ENCODE measurements around the gene G6PC3.
"Not testable (repeated sequence)": the region's sequence is repeated elsewhere in the genome, so short reads cannot be mapped to it uniquely, and the experiment has no call there.

The G6PC3 gene

GRCh38 chr17:44084921-44085320 is 14.4 kb downstream of the G6PC3 start:
- no peak for DNase-seq

- no peak for DNase-seq
These were observed 15.4 kb downstream of the G6PC3 start for GRCh38 chr17:44085908-44086307.

- DNase-seq, result no peak
These were observed 16.1 kb downstream of the G6PC3 start for GRCh38 chr17:44086364-44087311.

GRCh38 chr17:44087319-44087718 is 16.8 kb downstream of the G6PC3 start:
- no peak for DNase-seq

- no peak for DNase-seq
These were observed 17.7 kb downstream of the G6PC3 start for GRCh38 chr17:44088254-44088653.

GRCh38 chr17:44091200-44091997 is 20.9 kb downstream of the G6PC3 start:
- no peak for DNase-seq

- DNase-seq, result no peak
These were observed 21.5 kb downstream of the G6PC3 start for GRCh38 chr17:44092051-44092450.

GRCh38 chr17:44093231-44093900 is 22.8 kb downstream of the G6PC3 start:
- DNase-seq, result no peak

GRCh38 chr17:44094701-44095387 is 24.3 kb downstream of the G6PC3 start:
- DNase-seq, result no peak

- no peak for DNase-seq
These were observed 24.8 kb downstream of the G6PC3 start for GRCh38 chr17:44095388-44095646.

- peak; percentile 42 for DNase-seq
These were observed 25.3 kb downstream of the G6PC3 start for GRCh38 chr17:44095647-44096496.

GRCh38 chr17:44097110-44097958 is 26.8 kb downstream of the G6PC3 start:
- no peak for DNase-seq

GRCh38 chr17:44101858-44102257 is 31.3 kb downstream of the G6PC3 start:
- not testable (repeated sequence) for DNase-seq

GRCh38 chr17:44102849-44103622 is 32.5 kb downstream of the G6PC3 start:
- no peak for DNase-seq

- no peak for DNase-seq
These were observed 34.9 kb downstream of the G6PC3 start for GRCh38 chr17:44105483-44105882.

GRCh38 chr17:44105941-44106340 is 35.4 kb downstream of the G6PC3 start:
- no peak for DNase-seq

- no peak for DNase-seq
These were observed 36.3 kb downstream of the G6PC3 start for GRCh38 chr17:44106801-44107200.

- DNase-seq, result no peak
These were observed 38.1 kb downstream of the G6PC3 start for GRCh38 chr17:44108440-44109311.

- DNase-seq, result no peak
These were observed 38.7 kb downstream of the G6PC3 start for GRCh38 chr17:44109312-44109630.

Measured in DMS79 treated with DMSO at 0.1 percent for 48 hours (cell line).